Prostate gland (tissue), 2 donors: ENCODE results near the gene BPIFB4. TPM values are rescaled to one million over a fixed set of nuclear protein-coding genes. Genes with fewer than 3 reads are reported as not detected.

Source experiments
- DNase-seq: peaks from one replicate; pipeline ENCODE4 v3.0.0-alpha.2; 2019; ENCODE audit warnings: low spot score
- H3K27ac ChIP-seq, 2 donors: fragments of 200-600 bp; sonication (generic); 2 replicates each; pipeline ENCODE4 v1.5.1; 2017 to 2019
- H3K27me3 ChIP-seq: fragments of 200-600 bp; sonication (generic); replicated peaks from 2 replicates; pipeline ENCODE4 v1.5.1; 2019; ENCODE audit not compliant: insufficient read depth
- H3K36me3 ChIP-seq, 2 donors: fragments of 200-600 bp; sonication (generic); 1 replicate in 1 of 2; 2 replicates in 1 of 2; pipeline versions ENCODE4 v1.5.1 to v1.8.1; 2017 to 2019
- H3K4me1 ChIP-seq: fragments of 200-600 bp; sonication (generic); replicated peaks from 2 replicates; pipeline ENCODE4 v1.5.1; 2019
- H3K4me3 ChIP-seq, 2 donors: fragments of 200-600 bp; sonication (generic); 2 replicates each; pipeline ENCODE4 v1.5.1; 2017 to 2019
- H3K9me3 ChIP-seq: fragments of 200-600 bp; sonication (generic); 2 replicates; pipeline ENCODE4 v1.5.1; 2017
- POLR2A ChIP-seq: fragments of 450-650 bp; IDR thresholded peaks from one replicate; pipeline ENCODE4 v1.6.1; 2016; ENCODE audit warnings: antibody characterized with exemption, mild to moderate bottlenecking
- POLR2AphosphoS5 ChIP-seq: sonication (generic); formaldehyde crosslinking; IDR thresholded peaks from one replicate; pipeline ENCODE4 v1.6.1; 2017; ENCODE audit warnings: antibody characterized with exemption
- WGBS: methylation state at CpG from one replicate; pipeline ENCODE4 v1.1.5; 2018; 5-methylcytosine and 5-hydroxymethylcytosine counted together
- intact Hi-C: fragments of 100-400 bp; cut with DNase I; formaldehyde crosslinking; loops from one replicate; pipeline ENCODE4 v1.14.2; 2022
- total RNA-seq, 2 donors: library from RNA; depleted of rRNA; stranded (reverse); fragments of >200 nt; gene quantifications; one replicate each; pipeline ENCODE4 v1.1.0, GENCODE V29; 2016
- TF ChIP-seq, protein P1 (sequence below), 4 experiments: fragments of 200-600 bp in 2 of 4; fragments of 450-650 bp in 2 of 4; sonication (generic) in 2 of 4; IDR thresholded peaks; 1 replicate in 3 of 4; 2 replicates in 1 of 4; pipeline ENCODE4 v1.5.1; 2016 to 2019; ENCODE audit warnings: antibody characterized with exemption in 4 of 4, mild to moderate bottlenecking in 2 of 4, moderate library complexity in 2 of 4

Gene BPIFB4
- total RNA-seq, 2 donors from 2014 or later: 1.1 TPM; not detected in 1

DNA sequence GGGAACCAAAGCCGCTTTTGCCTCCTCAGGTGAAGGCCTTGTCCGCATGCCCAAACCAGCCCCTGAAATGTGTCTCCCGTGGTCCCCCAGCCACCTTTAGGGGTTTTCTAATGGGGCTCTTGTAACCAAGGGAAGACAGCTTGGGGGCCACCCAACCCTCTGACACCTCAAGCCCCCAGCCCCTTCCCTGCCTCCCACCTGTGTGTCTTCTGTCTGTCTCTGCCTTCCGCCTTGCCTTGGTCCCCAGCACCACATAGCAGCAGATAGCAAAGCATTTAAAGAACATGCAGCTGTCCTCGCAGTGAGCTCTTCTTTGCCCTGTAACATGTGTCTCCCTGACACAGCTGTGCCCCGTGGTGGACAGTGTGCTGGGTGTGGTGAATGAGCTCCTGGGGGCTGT lies 16.2 kb upstream of the BPIFB4 start:
- intact Hi-C loops: no loop called here
- DNase-seq: no peak
- Histone ChIP-seq H3K27ac (no peak overlapping the region), H3K36me3 (no peaks in the 10 kb centered on the region), H3K4me3 (no peak overlapping the region), H3K27me3 (no peaks in the 10 kb centered on the region), H3K4me1 (no peaks in the 10 kb centered on the region), H3K9me3 (no peaks in the 10 kb centered on the region)
- WGBS: 83% methylated on average over 6 of the region's 6 CpGs
- no peak for TF ChIP-seq POLR2A
- TF ChIP-seq, protein P1, sequence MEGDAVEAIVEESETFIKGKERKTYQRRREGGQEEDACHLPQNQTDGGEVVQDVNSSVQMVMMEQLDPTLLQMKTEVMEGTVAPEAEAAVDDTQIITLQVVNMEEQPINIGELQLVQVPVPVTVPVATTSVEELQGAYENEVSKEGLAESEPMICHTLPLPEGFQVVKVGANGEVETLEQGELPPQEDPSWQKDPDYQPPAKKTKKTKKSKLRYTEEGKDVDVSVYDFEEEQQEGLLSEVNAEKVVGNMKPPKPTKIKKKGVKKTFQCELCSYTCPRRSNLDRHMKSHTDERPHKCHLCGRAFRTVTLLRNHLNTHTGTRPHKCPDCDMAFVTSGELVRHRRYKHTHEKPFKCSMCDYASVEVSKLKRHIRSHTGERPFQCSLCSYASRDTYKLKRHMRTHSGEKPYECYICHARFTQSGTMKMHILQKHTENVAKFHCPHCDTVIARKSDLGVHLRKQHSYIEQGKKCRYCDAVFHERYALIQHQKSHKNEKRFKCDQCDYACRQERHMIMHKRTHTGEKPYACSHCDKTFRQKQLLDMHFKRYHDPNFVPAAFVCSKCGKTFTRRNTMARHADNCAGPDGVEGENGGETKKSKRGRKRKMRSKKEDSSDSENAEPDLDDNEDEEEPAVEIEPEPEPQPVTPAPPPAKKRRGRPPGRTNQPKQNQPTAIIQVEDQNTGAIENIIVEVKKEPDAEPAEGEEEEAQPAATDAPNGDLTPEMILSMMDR (IDR thresholded peaks at IDR 0.05): no peak
- TF ChIP-seq POLR2AphosphoS5: no peak

DNA sequence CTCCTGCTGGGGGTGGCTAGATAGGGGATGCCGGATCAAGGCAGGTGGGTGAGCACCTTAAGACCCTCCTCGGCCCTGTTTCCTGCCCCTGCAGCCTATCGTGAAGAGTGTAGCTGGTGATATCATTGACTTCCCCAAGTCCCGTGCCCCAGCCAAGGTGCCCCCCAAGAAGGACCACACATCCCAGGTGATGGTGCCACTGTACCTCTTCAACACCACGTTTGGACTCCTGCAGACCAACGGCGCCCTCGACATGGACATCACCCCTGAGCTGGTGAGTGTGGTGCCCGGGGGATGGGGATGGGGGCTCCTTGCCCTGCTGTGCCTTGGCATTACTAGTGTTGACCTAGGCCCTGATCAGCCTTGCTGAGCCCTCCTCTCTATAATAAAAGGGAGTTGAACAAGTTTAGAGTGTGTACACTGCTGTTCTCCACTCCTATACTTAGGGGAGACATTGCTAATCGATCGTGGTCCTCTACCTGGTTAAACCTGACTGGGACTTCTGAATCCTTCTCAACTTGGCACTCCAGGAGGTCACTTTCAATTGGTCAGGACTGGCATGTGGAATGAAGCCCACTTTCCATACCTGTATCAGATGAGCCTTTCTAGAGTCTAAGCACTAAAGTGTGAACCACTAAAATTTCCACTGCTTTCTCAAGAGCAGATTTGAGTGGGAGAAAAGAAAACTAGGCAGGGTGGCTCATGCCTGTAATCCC lies 14.7 kb upstream of the BPIFB4 start:
- H3K9me3 ChIP-seq: no peaks in the 10 kb centered on the region
- no peaks in the 10 kb centered on the region for H3K4me1 ChIP-seq
- H3K36me3 ChIP-seq: no peaks in the 10 kb centered on the region
- WGBS: 91% methylated on average over 11 of the region's 11 CpGs
- no peak overlapping the region for H3K27ac ChIP-seq
- no peak for DNase-seq
- TF ChIP-seq POLR2A: no peak
- TF ChIP-seq POLR2AphosphoS5: no peak
- TF ChIP-seq, protein P1 (IDR thresholded peaks at IDR 0.05): no peak
- no peak overlapping the region for H3K4me3 ChIP-seq
- intact Hi-C loops: no loop called here
- H3K27me3 ChIP-seq: no peaks in the 10 kb centered on the region

DNA sequence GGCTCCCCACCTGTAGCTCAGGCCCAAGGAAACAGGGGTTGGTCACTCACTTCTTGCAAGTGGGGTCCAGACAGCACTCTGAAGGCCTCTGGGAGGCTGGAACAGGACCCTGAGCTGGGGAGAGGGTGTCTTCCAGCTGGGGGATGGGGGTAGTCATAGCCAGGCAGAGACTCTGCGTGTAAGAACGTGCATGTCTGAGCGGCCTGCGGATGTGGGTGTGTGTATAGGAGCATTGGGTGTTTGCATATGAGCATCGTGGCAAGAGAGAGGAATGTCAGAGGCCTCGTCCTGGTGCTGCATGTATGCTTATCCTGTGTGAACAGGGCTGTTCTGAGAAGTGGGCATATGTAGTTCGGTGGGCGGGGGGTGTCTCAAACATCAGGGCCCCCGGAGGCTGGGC lies 13.7 kb upstream of the BPIFB4 start:
- TF ChIP-seq, protein P1 (IDR thresholded peaks at IDR 0.05): no peak
- TF ChIP-seq POLR2AphosphoS5 (no peak), POLR2A (no peak)
- WGBS: 56% methylated on average over 9 of the region's 9 CpGs

DNA sequence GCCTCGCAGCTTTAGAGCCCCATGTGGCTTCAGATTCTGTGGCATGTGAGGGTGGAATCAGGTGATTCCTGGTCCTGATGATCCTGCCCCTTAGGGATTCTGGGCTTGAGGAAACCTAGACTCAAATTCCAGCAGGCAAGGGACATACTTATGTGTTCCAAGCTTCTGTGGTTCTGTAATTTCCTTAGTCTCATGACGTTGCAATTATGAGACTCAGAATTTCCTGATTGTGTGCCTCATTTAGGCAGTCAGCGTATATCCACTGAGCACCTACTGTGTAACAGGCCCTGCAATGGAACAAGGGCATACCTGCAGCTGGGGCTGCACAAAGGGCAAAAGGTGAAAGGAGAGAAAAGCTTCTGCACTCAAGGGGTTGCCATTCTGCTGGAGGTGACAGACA lies 11.6 kb upstream of the BPIFB4 start:
- H3K27me3 ChIP-seq: no peaks in the 10 kb centered on the region
- H3K27ac ChIP-seq: no peak overlapping the region
- intact Hi-C loops: no loop called here
- H3K4me3 ChIP-seq: no peak overlapping the region
- H3K4me1 ChIP-seq: no peaks in the 10 kb centered on the region
- TF ChIP-seq, protein P1 (IDR thresholded peaks at IDR 0.05): no peak
- TF ChIP-seq POLR2AphosphoS5: no peak
- TF ChIP-seq POLR2A: no peak
- H3K9me3 ChIP-seq: no peaks in the 10 kb centered on the region
- H3K36me3 ChIP-seq: no peaks in the 10 kb centered on the region
- no peak for DNase-seq
- WGBS: 79% methylated on average over 3 of the region's 3 CpGs

More for the DNA sequence above, 13.7 kb upstream of the BPIFB4 start:
- intact Hi-C loops: no loop called here
- no peak overlapping the region for H3K4me3 ChIP-seq
- no peak overlapping the region for H3K27ac ChIP-seq
- H3K36me3 ChIP-seq: no peaks in the 10 kb centered on the region
- H3K4me1 ChIP-seq: no peaks in the 10 kb centered on the region
- DNase-seq: no peak
- no peaks in the 10 kb centered on the region for H3K27me3 ChIP-seq
- H3K9me3 ChIP-seq: no peaks in the 10 kb centered on the region
